ENCODE results near the gene PCYT1A. TPM values are rescaled to one million over a fixed set of nuclear protein-coding genes. Genes with fewer than 3 reads are reported as not detected.

Gene PCYT1A
- total RNA-seq, 2 donors from 2014 or later, result 30.9 to 47.8 TPM

DNA sequence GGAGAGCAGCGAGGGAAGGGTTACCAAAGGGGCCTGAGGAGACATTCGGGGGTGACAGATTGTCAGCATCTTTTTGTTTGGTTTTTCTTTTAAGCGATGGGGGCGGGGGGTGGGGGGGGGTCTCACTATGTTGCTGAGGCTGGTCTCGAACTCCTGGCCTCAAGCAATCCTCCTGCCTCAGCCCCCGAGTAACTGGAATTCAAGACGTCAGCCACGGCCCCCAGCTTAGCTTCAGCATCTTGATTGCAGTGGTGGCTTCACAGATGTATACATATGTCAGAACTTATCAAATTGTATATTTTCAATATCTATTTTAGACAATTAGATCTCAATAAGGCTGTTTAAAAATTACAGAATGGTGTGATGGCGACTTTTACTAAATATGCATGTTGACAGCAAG, 107.2 kb downstream of the PCYT1A start:
- Histone ChIP-seq H3K27ac (no peak overlapping the region), H3K27me3 (no peaks in the 10 kb centered on the region), H3K36me3 (replicated peaks in 1 of 2; ENCODE audit: insufficient read depth in 1 of 2, low read depth in 2 of 2) (no peaks in the 10 kb centered on the region), H3K4me3 (no peak overlapping the region), H3K4me1 (peaks cover 10% of the 10 kb centered on the region), H3K9me3 (no peaks in the 10 kb centered on the region)
- 73 to 83% methylated on average over 9 of the region's 9 CpGs for WGBS, 2 donors
- TF ChIP-seq, protein P1, sequence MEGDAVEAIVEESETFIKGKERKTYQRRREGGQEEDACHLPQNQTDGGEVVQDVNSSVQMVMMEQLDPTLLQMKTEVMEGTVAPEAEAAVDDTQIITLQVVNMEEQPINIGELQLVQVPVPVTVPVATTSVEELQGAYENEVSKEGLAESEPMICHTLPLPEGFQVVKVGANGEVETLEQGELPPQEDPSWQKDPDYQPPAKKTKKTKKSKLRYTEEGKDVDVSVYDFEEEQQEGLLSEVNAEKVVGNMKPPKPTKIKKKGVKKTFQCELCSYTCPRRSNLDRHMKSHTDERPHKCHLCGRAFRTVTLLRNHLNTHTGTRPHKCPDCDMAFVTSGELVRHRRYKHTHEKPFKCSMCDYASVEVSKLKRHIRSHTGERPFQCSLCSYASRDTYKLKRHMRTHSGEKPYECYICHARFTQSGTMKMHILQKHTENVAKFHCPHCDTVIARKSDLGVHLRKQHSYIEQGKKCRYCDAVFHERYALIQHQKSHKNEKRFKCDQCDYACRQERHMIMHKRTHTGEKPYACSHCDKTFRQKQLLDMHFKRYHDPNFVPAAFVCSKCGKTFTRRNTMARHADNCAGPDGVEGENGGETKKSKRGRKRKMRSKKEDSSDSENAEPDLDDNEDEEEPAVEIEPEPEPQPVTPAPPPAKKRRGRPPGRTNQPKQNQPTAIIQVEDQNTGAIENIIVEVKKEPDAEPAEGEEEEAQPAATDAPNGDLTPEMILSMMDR (IDR thresholded peaks at IDR 0.05), result no peak
- TF ChIP-seq POLR2A (IDR thresholded peaks at IDR 0.05), result no peak
- DNase-seq, result no peak
- intact Hi-C loops (cut with DNase I), result no loop called here
- ATAC-seq, result no peak

Small RNAs within 50 kb of the gene (small RNA-seq; reads per million reads assigned to genes)
- not detected for gene AC069257.2
- gene RF00019, result not detected

Other genes starting within 250 kb of the PCYT1A start
- gene TFRC, start 205.6 kb downstream of the PCYT1A start, total RNA-seq, result 10 to 100 TPM; 23.6 to 51.7 TPM
- not detected for gene ZDHHC19, start 76.3 kb downstream of the PCYT1A start, total RNA-seq
- under 1 TPM in 1 of 2 donors, not detected in 1; 0.26 TPM for gene SLC51A, start 71.2 kb downstream of the PCYT1A start, total RNA-seq
- 1 to 10 TPM; 5.6 to 8.3 TPM for gene DYNLT2B, start 30.5 kb upstream of the PCYT1A start, total RNA-seq
- gene TM4SF19, start 50.7 kb upstream of the PCYT1A start, total RNA-seq, result not detected
- gene UBXN7, start 144.7 kb upstream of the PCYT1A start, total RNA-seq, result 10 to 100 TPM in 1 of 2 donors, 1 to 10 TPM in 1; 8.6 to 11.2 TPM
- 1 to 10 TPM; 7.0 to 8.9 TPM for gene RNF168, start 216.0 kb upstream of the PCYT1A start, total RNA-seq
- gene SMCO1, start 227.6 kb upstream of the PCYT1A start, total RNA-seq, result not detected